GM23338 (cell line): ENCODE data around the gene MRAS. TPM values are rescaled to one million over a fixed set of nuclear protein-coding genes. Genes with fewer than 3 reads are reported as not detected.
A peak's percentile ranks its signal among the peaks of the same experiment; 100 is the strongest.

Experiments
- ATAC-seq: fragments of 200-7000 bp; cut with Tn5 transposase; 3 replicates; pipeline ENCODE4 v1.9.1; 2020
- DNase-seq: peaks from one replicate; pipeline ENCODE4 v3.0.0-alpha.2; 2015; ENCODE audit warnings: low spot score
- H2AFZ ChIP-seq: fragments of 200-600 bp; sonication (generic); 2 replicates; pipeline ENCODE4 v1.8.0; 2016; ENCODE audit warnings: antibody characterized with exemption, mild to moderate bottlenecking, moderate library complexity
- H3F3A ChIP-seq: fragments of 200-600 bp; sonication (generic); replicated peaks from 2 replicates; pipeline ENCODE4 v1.8.0; 2017; ENCODE audit warnings: antibody characterized with exemption, mixed run types, low read depth
- H3K27ac ChIP-seq: fragments of 200-600 bp; sonication (generic); 2 replicates; pipeline ENCODE4 v1.6.1; 2016; ENCODE audit warnings: low read depth
- H3K27me3 ChIP-seq: fragments of 200-600 bp; sonication (generic); 2 replicates; pipeline ENCODE4 v1.8.0; 2016; ENCODE audit warnings: mild to moderate bottlenecking, mixed run types, moderate library complexity; ENCODE audit not compliant: insufficient read depth
- H3K36me3 ChIP-seq: fragments of 200-600 bp; sonication (generic); 2 replicates; pipeline ENCODE4 v1.8.0; 2016; ENCODE audit warnings: mild to moderate bottlenecking; ENCODE audit not compliant: insufficient read depth
- H3K4me1 ChIP-seq: fragments of 200-600 bp; sonication (generic); 2 replicates; pipeline ENCODE4 v1.8.0; 2016; ENCODE audit warnings: mild to moderate bottlenecking, moderate library complexity; ENCODE audit not compliant: insufficient read depth
- H3K4me2 ChIP-seq: fragments of 200-600 bp; sonication (generic); 2 replicates; pipeline ENCODE4 v1.7.1; 2017; ENCODE audit warnings: mixed run types
- H3K4me3 ChIP-seq: fragments of 200-600 bp; sonication (generic); 2 replicates; pipeline ENCODE4 v1.6.1; 2016; ENCODE audit warnings: mixed run types
- H3K79me2 ChIP-seq: fragments of 200-600 bp; sonication (generic); replicated peaks from 2 replicates; pipeline ENCODE4 v1.8.0; 2017; ENCODE audit warnings: mild to moderate bottlenecking; ENCODE audit not compliant: insufficient read depth
- H3K9me2 ChIP-seq: fragments of 200-600 bp; sonication (generic); 2 replicates; pipeline ENCODE4 v1.8.0; 2017; ENCODE audit not compliant: insufficient read depth
- H4K20me1 ChIP-seq: fragments of 200-600 bp; sonication (generic); replicated peaks from 2 replicates; pipeline ENCODE4 v1.8.0; 2017; ENCODE audit warnings: mild to moderate bottlenecking; ENCODE audit not compliant: insufficient read depth
- H3K27ac Mint-ChIP-seq: 2 replicates; pipeline ENCODE4 v1.8.0; 2020; ENCODE audit warnings: inconsistent platforms, mild to moderate bottlenecking, moderate library complexity, mixed read lengths
- H3K27me3 Mint-ChIP-seq: 3 replicates; pipeline ENCODE4 v1.8.0; 2022; ENCODE audit warnings: low read depth, mild to moderate bottlenecking, moderate library complexity, mixed read lengths, inconsistent platforms; ENCODE audit not compliant: insufficient read depth, poor library complexity
- H3K36me3 Mint-ChIP-seq: 3 replicates; pipeline ENCODE4 v1.8.0; 2021; ENCODE audit warnings: low read depth, mild to moderate bottlenecking, inconsistent platforms, moderate library complexity, mixed read lengths
- H3K4me1 Mint-ChIP-seq: 3 replicates; pipeline ENCODE4 v1.8.0; 2020; ENCODE audit warnings: mild to moderate bottlenecking, inconsistent platforms, mixed read lengths
- H3K4me3 Mint-ChIP-seq: 3 replicates; pipeline ENCODE4 v1.8.0; 2021; ENCODE audit warnings: moderate library complexity, mild to moderate bottlenecking, inconsistent platforms, mixed read lengths
- H3K9me3 Mint-ChIP-seq: 3 replicates; pipeline ENCODE4 v1.8.0; 2020; ENCODE audit warnings: moderate library complexity, mild to moderate bottlenecking, inconsistent platforms, mixed read lengths
- CREB1 ChIP-seq: fragments of 250-450 bp; sonication (Bioruptor Pico); IDR thresholded peaks from 2 replicates; pipeline ENCODE4 v1.5.0; 2020; ENCODE audit warnings: low read depth, mild to moderate bottlenecking, moderate library complexity
- CTCF ChIP-seq, 2 experiments: fragments of 200-600 bp in 1 of 2; sonication (generic) in 1 of 2; conservative IDR thresholded peaks; 2 replicates each; pipeline versions ENCODE4 v1.5.1 to v1.6.1; 2016 to 2017; ENCODE audit warnings: antibody characterized with exemption in 2 of 2, low read depth in 2 of 2, mild to moderate bottlenecking in 2 of 2, moderate library complexity in 1 of 2
- EZH2 ChIP-seq: fragments of 200-600 bp; sonication (generic); IDR thresholded peaks from one replicate; pipeline ENCODE4 v1.8.0; 2017; ENCODE audit warnings: antibody characterized with exemption, mild to moderate bottlenecking, low read depth; ENCODE audit not compliant: unreplicated experiment
- JUNB ChIP-seq: IDR thresholded peaks from one replicate; pipeline ENCODE4 v1.6.1; 2016; ENCODE audit warnings: antibody characterized with exemption; ENCODE audit not compliant: unreplicated experiment
- POLR2AphosphoS5 ChIP-seq: IDR thresholded peaks from 2 replicates; pipeline ENCODE4 v1.6.1; 2016; ENCODE audit warnings: antibody characterized with exemption, low read depth
- ZNF114 ChIP-seq: fragments of 250-450 bp; sonication (Bioruptor Pico); IDR thresholded peaks from 2 replicates; pipeline ENCODE4 v1.5.0; 2020; ENCODE audit warnings: mild to moderate bottlenecking, moderate library complexity
- ZNF331 ChIP-seq: fragments of 250-450 bp; sonication (Bioruptor Pico); IDR thresholded peaks from 2 replicates; pipeline ENCODE4 v1.5.0; 2020; ENCODE audit warnings: low read depth, mild to moderate bottlenecking, moderate library complexity
- polyA plus RNA-seq: library from polyadenylated mRNA; unstranded; fragments of >200 nt; fragmentation: Nextera tagmentation; extraction: Ambion mirVana; gene quantifications from 2 replicates; pipeline ENCODE4 v1.2.1, GENCODE V29; 2016
- total RNA-seq: library from RNA; depleted of rRNA; stranded (reverse); fragments of >200 nt; shearing (Covaris generic); gene quantifications from 2 replicates; pipeline ENCODE4 v1.2.3, GENCODE V29; 2014
- TF ChIP-seq, protein P1 (sequence below): IDR thresholded peaks from one replicate; pipeline ENCODE4 v1.6.1; 2018; ENCODE audit warnings: antibody characterized with exemption; ENCODE audit not compliant: unreplicated experiment
- TF ChIP-seq, protein P2 (sequence below): IDR thresholded peaks from 2 replicates; pipeline ENCODE4 v1.6.1; 2016; ENCODE audit warnings: antibody characterized with exemption
- TF ChIP-seq, protein P3 (sequence below): fragments of 250-450 bp; sonication (Bioruptor Pico); IDR thresholded peaks from 2 replicates; pipeline ENCODE4 v1.5.0; 2020; ENCODE audit warnings: mild to moderate bottlenecking, moderate library complexity

Gene MRAS
- total and polyA plus RNA-seq, 2 experiments from 2014 or later, result 9.1 to 10.2 TPM

DNA sequence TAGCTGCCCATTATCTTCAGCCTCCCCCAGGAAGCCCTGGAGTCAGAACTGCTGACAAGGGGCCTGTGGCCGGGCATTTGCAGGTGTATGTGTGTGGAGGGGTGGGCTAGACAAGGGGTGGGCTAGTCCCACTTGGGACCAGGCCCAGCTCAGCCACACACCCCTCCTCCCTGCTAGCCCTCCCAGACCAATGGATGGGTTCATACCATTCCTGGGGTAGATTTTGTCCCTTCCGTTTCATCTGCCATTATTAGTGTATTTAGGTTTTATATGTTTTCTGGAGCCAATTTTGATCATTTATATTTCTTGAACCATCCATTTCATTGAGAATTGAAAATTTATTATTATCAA lies 42.2 kb downstream of the MRAS start (continued):
- TF ChIP-seq, protein P1, sequence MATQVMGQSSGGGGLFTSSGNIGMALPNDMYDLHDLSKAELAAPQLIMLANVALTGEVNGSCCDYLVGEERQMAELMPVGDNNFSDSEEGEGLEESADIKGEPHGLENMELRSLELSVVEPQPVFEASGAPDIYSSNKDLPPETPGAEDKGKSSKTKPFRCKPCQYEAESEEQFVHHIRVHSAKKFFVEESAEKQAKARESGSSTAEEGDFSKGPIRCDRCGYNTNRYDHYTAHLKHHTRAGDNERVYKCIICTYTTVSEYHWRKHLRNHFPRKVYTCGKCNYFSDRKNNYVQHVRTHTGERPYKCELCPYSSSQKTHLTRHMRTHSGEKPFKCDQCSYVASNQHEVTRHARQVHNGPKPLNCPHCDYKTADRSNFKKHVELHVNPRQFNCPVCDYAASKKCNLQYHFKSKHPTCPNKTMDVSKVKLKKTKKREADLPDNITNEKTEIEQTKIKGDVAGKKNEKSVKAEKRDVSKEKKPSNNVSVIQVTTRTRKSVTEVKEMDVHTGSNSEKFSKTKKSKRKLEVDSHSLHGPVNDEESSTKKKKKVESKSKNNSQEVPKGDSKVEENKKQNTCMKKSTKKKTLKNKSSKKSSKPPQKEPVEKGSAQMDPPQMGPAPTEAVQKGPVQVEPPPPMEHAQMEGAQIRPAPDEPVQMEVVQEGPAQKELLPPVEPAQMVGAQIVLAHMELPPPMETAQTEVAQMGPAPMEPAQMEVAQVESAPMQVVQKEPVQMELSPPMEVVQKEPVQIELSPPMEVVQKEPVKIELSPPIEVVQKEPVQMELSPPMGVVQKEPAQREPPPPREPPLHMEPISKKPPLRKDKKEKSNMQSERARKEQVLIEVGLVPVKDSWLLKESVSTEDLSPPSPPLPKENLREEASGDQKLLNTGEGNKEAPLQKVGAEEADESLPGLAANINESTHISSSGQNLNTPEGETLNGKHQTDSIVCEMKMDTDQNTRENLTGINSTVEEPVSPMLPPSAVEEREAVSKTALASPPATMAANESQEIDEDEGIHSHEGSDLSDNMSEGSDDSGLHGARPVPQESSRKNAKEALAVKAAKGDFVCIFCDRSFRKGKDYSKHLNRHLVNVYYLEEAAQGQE, result no peak
- TF ChIP-seq ZNF114 (CRISPR knock-in tag), result no peak
- TF ChIP-seq, protein P2, sequence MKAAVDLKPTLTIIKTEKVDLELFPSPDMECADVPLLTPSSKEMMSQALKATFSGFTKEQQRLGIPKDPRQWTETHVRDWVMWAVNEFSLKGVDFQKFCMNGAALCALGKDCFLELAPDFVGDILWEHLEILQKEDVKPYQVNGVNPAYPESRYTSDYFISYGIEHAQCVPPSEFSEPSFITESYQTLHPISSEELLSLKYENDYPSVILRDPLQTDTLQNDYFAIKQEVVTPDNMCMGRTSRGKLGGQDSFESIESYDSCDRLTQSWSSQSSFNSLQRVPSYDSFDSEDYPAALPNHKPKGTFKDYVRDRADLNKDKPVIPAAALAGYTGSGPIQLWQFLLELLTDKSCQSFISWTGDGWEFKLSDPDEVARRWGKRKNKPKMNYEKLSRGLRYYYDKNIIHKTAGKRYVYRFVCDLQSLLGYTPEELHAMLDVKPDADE, result no peak
- TF ChIP-seq JUNB, result no peak
- no peak for TF ChIP-seq CREB1 (CRISPR knock-in tag)
- TF ChIP-seq CTCF (conservative IDR thresholded peaks at IDR 0.05; ENCODE audit: low read depth in 2 of 2), result no peak

DNA sequence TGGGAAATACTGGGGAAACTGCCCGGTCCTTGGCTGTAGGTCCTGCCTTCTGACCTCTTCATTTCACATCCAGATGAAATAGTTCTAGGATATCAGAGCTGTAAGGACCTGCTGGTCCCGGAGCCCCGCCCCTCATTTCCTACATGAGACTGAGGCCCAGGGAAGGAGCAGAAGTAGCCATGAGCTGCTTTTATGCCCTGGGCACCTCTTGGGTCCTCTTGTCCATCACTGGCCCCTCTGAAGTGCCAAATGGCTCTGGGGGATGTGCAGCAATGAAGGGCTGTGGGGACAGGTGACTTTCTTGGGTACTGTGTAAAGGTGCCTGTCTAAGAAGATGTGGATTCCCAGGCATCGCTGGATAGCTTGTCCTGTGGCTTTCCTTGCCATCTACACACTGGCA lies 45.8 kb downstream of the MRAS start:
- Mint-ChIP-seq H3K36me3 (no peaks in the 10 kb centered on the region), H3K27ac (peak overlapping the region; percentile 27; the same call in 1 of the 2 replicates), H3K4me1 (peaks cover 24% of the 10 kb centered on the region), H3K9me3 (no peaks in the 10 kb centered on the region; the same call in 2 of the 3 replicates), H3K4me3 (no peak overlapping the region), H3K27me3 (peaks cover 6% of the 10 kb centered on the region)
- Histone ChIP-seq H3K36me3 (no peaks in the 10 kb centered on the region), H3K4me3 (no peak overlapping the region), H3F3A (no peaks in the 10 kb centered on the region), H3K27me3 (no peaks in the 10 kb centered on the region), H3K4me1 (0 out of 2 replicates have a peak, but pooled peaks cover 3% of the 10 kb centered on the region), H4K20me1 (no peaks in the 10 kb centered on the region), H3K79me2 (no peaks in the 10 kb centered on the region), H3K27ac (no peak overlapping the region), H2AFZ (no peak overlapping the region), H3K4me2 (no peak overlapping the region), H3K9me2 (no peaks in the 10 kb centered on the region)
- DNase-seq, result no peak
- ATAC-seq, result no peak
- TF ChIP-seq ZNF331 (CRISPR knock-in tag) (no peak), POLR2AphosphoS5 (no peak), EZH2 (no peak), CTCF (conservative IDR thresholded peaks at IDR 0.05; ENCODE audit: low read depth in 2 of 2) (no peak), ZNF114 (CRISPR knock-in tag) (no peak), CREB1 (CRISPR knock-in tag) (no peak)
- TF ChIP-seq, protein P3, sequence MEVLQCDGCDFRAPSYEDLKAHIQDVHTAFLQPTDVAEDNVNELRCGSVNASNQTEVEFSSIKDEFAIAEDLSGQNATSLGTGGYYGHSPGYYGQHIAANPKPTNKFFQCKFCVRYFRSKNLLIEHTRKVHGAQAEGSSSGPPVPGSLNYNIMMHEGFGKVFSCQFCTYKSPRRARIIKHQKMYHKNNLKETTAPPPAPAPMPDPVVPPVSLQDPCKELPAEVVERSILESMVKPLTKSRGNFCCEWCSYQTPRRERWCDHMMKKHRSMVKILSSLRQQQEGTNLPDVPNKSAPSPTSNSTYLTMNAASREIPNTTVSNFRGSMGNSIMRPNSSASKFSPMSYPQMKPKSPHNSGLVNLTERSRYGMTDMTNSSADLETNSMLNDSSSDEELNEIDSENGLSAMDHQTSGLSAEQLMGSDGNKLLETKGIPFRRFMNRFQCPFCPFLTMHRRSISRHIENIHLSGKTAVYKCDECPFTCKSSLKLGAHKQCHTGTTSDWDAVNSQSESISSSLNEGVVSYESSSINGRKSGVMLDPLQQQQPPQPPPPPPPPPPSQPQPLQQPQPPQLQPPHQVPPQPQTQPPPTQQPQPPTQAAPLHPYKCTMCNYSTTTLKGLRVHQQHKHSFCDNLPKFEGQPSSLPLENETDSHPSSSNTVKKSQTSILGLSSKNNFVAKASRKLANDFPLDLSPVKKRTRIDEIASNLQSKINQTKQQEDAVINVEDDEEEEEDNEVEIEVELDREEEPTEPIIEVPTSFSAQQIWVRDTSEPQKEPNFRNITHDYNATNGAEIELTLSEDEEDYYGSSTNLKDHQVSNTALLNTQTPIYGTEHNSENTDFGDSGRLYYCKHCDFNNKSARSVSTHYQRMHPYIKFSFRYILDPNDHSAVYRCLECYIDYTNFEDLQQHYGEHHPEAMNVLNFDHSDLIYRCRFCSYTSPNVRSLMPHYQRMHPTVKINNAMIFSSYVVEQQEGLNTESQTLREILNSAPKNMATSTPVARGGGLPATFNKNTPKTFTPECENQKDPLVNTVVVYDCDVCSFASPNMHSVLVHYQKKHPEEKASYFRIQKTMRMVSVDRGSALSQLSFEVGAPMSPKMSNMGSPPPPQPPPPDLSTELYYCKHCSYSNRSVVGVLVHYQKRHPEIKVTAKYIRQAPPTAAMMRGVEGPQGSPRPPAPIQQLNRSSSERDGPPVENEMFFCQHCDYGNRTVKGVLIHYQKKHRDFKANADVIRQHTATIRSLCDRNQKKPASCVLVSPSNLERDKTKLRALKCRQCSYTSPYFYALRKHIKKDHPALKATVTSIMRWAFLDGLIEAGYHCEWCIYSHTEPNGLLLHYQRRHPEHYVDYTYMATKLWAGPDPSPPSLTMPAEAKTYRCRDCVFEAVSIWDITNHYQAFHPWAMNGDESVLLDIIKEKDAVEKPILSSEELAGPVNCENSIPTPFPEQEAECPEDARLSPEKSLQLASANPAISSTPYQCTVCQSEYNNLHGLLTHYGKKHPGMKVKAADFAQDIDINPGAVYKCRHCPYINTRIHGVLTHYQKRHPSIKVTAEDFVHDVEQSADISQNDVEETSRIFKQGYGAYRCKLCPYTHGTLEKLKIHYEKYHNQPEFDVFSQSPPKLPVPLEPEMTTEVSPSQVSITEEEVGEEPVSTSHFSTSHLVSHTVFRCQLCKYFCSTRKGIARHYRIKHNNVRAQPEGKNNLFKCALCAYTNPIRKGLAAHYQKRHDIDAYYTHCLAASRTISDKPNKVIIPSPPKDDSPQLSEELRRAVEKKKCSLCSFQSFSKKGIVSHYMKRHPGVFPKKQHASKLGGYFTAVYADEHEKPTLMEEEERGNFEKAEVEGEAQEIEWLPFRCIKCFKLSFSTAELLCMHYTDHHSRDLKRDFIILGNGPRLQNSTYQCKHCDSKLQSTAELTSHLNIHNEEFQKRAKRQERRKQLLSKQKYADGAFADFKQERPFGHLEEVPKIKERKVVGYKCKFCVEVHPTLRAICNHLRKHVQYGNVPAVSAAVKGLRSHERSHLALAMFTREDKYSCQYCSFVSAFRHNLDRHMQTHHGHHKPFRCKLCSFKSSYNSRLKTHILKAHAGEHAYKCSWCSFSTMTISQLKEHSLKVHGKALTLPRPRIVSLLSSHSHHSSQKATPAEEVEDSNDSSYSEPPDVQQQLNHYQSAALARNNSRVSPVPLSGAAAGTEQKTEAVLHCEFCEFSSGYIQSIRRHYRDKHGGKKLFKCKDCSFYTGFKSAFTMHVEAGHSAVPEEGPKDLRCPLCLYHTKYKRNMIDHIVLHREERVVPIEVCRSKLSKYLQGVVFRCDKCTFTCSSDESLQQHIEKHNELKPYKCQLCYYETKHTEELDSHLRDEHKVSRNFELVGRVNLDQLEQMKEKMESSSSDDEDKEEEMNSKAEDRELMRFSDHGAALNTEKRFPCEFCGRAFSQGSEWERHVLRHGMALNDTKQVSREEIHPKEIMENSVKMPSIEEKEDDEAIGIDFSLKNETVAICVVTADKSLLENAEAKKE (CRISPR knock-in tag), result no peak
